Body of pancreas (tissue), 4 donors: ENCODE results near the gene ATP8A2.

Experiments
- POLR2A ChIP-seq, 3 donors: fragments of 450-650 bp; IDR thresholded peaks; one replicate each; pipeline ENCODE4 v1.6.1; 2016; ENCODE audit warnings: antibody characterized with exemption in 3 of 3, mild to moderate bottlenecking in 2 of 3
- TF ChIP-seq, protein P1 (sequence below), 7 experiments: fragments of 450-650 bp in 4 of 7; fragments of 200-600 bp in 3 of 7; sonication (generic) in 3 of 7; IDR thresholded peaks; one replicate each; pipeline ENCODE4 v1.5.1; 2016 to 2019; ENCODE audit warnings: antibody characterized with exemption in 7 of 7

GRCh38 chr13:26052337-26052736, 680.6 kb downstream of the ATP8A2 start:
- TF ChIP-seq POLR2A (IDR thresholded peaks at IDR 0.05), result no peak
- TF ChIP-seq, protein P1, sequence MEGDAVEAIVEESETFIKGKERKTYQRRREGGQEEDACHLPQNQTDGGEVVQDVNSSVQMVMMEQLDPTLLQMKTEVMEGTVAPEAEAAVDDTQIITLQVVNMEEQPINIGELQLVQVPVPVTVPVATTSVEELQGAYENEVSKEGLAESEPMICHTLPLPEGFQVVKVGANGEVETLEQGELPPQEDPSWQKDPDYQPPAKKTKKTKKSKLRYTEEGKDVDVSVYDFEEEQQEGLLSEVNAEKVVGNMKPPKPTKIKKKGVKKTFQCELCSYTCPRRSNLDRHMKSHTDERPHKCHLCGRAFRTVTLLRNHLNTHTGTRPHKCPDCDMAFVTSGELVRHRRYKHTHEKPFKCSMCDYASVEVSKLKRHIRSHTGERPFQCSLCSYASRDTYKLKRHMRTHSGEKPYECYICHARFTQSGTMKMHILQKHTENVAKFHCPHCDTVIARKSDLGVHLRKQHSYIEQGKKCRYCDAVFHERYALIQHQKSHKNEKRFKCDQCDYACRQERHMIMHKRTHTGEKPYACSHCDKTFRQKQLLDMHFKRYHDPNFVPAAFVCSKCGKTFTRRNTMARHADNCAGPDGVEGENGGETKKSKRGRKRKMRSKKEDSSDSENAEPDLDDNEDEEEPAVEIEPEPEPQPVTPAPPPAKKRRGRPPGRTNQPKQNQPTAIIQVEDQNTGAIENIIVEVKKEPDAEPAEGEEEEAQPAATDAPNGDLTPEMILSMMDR (IDR thresholded peaks at IDR 0.05), result no peak
